ENCODE data around the gene BOLL.
"Not testable (repeated sequence)": the region's sequence is repeated elsewhere in the genome, so short reads cannot be mapped to it uniquely, and the experiment has no call there.

- TF ChIP-seq EP300 (IDR thresholded peaks at IDR 0.05); CTCF (IDR thresholded peaks at IDR 0.05); POLR2A (IDR thresholded peaks at IDR 0.05; ENCODE audit: low read depth); POLR2AphosphoS5 (IDR thresholded peaks at IDR 0.05): not testable (repeated sequence)
Measured at GRCh38 chr2:197695206-197695605, 89.9 kb downstream of the BOLL start.
